HG03565 (cell line): ENCODE results near the gene GNAZ.

Source experiments
- ATAC-seq: cut with Tn5 transposase; IDR thresholded peaks from one replicate; pipeline ENCODE4 v1.9.1; 2021; ENCODE audit warnings: mild to moderate bottlenecking, moderate library complexity; ENCODE audit not compliant: unreplicated experiment

The GNAZ gene

GRCh38 chr22:23105919-23106318, 35.6 kb downstream of the GNAZ start:
- ATAC-seq = no peak

- no peak for ATAC-seq
Measured at GRCh38 chr22:23106344-23106743, 36.0 kb downstream of the GNAZ start.

- ATAC-seq = no peak
Measured at GRCh38 chr22:23106906-23107367, 36.6 kb downstream of the GNAZ start.

- ATAC-seq = no peak
Measured at GRCh38 chr22:23107487-23108248, 37.3 kb downstream of the GNAZ start.

- ATAC-seq = no peak
Measured at GRCh38 chr22:23108249-23109078, 38.1 kb downstream of the GNAZ start.

GRCh38 chr22:23109079-23109347, 38.7 kb downstream of the GNAZ start:
- no peak for ATAC-seq

GRCh38 chr22:23109441-23109978, 39.2 kb downstream of the GNAZ start:
- ATAC-seq = no peak

- ATAC-seq = no peak
Measured at GRCh38 chr22:23110190-23110921, 40.0 kb downstream of the GNAZ start.

GRCh38 chr22:23110922-23111527, 40.7 kb downstream of the GNAZ start:
- no peak for ATAC-seq

GRCh38 chr22:23112472-23113012, 42.2 kb downstream of the GNAZ start:
- ATAC-seq = no peak

GRCh38 chr22:23113067-23113846, 42.9 kb downstream of the GNAZ start:
- ATAC-seq = no peak

- no peak for ATAC-seq
Measured at GRCh38 chr22:23113847-23114720, 43.8 kb downstream of the GNAZ start.

- no peak for ATAC-seq
Measured at GRCh38 chr22:23114721-23115020, 44.4 kb downstream of the GNAZ start.

GRCh38 chr22:23115369-23115768, 45.0 kb downstream of the GNAZ start:
- ATAC-seq = no peak

- ATAC-seq = no peak
Measured at GRCh38 chr22:23115825-23116494, 45.6 kb downstream of the GNAZ start.

- no peak for ATAC-seq
Measured at GRCh38 chr22:23116506-23117263, 46.4 kb downstream of the GNAZ start.

- no peak for ATAC-seq
Measured at GRCh38 chr22:23117275-23117674, 47.0 kb downstream of the GNAZ start.
